Fibroblast of peridontal ligament (primary cell): ENCODE measurements around the gene CSH1.
"Not testable (repeated sequence)": the region's sequence is repeated elsewhere in the genome, so short reads cannot be mapped to it uniquely, and the experiment has no call there.

Experiments
- DNase-seq: peaks from one replicate; pipeline ENCODE4 v3.0.0-alpha.2; 2010; ENCODE audit errors: extremely low read depth

CSH1 gene

GRCh38 chr17:63896524-63897354, at the start of gene CSH1:
CSH1 (minus strand) TSS chr17:63896574; CDS start chr17:63896511, 63 bp downstream.
- not testable (repeated sequence) for DNase-seq

- DNase-seq: no peak
These were observed 49.5 kb upstream of the CSH1 start for GRCh38 chr17:63945784-63946439.

- DNase-seq: no peak
These were observed 48.5 kb upstream of the CSH1 start for GRCh38 chr17:63944736-63945499.

GRCh38 chr17:63943745-63944144, 47.4 kb upstream of the CSH1 start:
- no peak for DNase-seq

GRCh38 chr17:63942309-63942985, 46.1 kb upstream of the CSH1 start:
- no peak for DNase-seq

GRCh38 chr17:63941751-63942150, 45.4 kb upstream of the CSH1 start:
- no peak for DNase-seq

GRCh38 chr17:63941162-63941561, 44.8 kb upstream of the CSH1 start:
- no peak for DNase-seq

GRCh38 chr17:63940584-63940983, 44.2 kb upstream of the CSH1 start:
- DNase-seq: no peak

- no peak for DNase-seq
These were observed 43.5 kb upstream of the CSH1 start for GRCh38 chr17:63939884-63940283.

GRCh38 chr17:63939401-63939800, 43.0 kb upstream of the CSH1 start:
- no peak for DNase-seq

- no peak for DNase-seq
These were observed 41.5 kb upstream of the CSH1 start for GRCh38 chr17:63937920-63938319.

GRCh38 chr17:63937319-63937718, 40.9 kb upstream of the CSH1 start:
- no peak for DNase-seq

- no peak for DNase-seq
These were observed 38.1 kb upstream of the CSH1 start for GRCh38 chr17:63934183-63935112.

GRCh38 chr17:63933598-63933997, 37.2 kb upstream of the CSH1 start:
- DNase-seq: no peak

GRCh38 chr17:63932721-63933120, 36.3 kb upstream of the CSH1 start:
- DNase-seq: no peak

- DNase-seq: no peak
These were observed 35.7 kb upstream of the CSH1 start, which contains the start of gene CD79B for GRCh38 chr17:63931981-63932561. CD79B (minus strand) TSS chr17:63932331; CDS start chr17:63932261, 70 bp downstream.

- no peak for DNase-seq
These were observed 34.7 kb upstream of the CSH1 start for GRCh38 chr17:63930951-63931575.

- DNase-seq: no peak
These were observed 33.7 kb upstream of the CSH1 start for GRCh38 chr17:63929860-63930766.
